Keratinocyte (primary cell): ENCODE data around the gene NLRP3. TPM values are rescaled to one million over a fixed set of nuclear protein-coding genes. Genes with fewer than 3 reads are reported as not detected.

Source experiments
- DNase-seq: peaks from one replicate; pipeline ENCODE4 v3.0.0-alpha.2; 2011; ENCODE audit warnings: low read depth, missing footprints, low spot score
- FAIRE-seq: peaks from 2 replicates; lab custom pipeline; 2011; peaks lifted over from hg19 to GRCh38; lab: Jason Lieb, UNC
- H2AFZ ChIP-seq: 2 replicates; pipeline ENCODE4 v1.6.0; 2012; ENCODE audit warnings: low read length, control low read depth, inconsistent platforms; ENCODE audit not compliant: control insufficient read depth
- H3K27ac ChIP-seq: 2 replicates; pipeline ENCODE4 v1.5.1; 2011; ENCODE audit warnings: low read length; ENCODE audit not compliant: control insufficient read depth, insufficient read depth
- H3K27me3 ChIP-seq: 3 replicates; pipeline ENCODE4 v1.6.0; 2011; ENCODE audit warnings: low read length; ENCODE audit not compliant: control insufficient read depth, insufficient read depth; ENCODE audit errors: extremely low read depth
- H3K36me3 ChIP-seq, 2 experiments: 2 replicates in 1 of 2; 3 replicates in 1 of 2; pipeline ENCODE4 v1.5.1; 2011; ENCODE audit warnings: low read length in 2 of 2, mild to moderate bottlenecking in 1 of 2; ENCODE audit not compliant: control insufficient read depth in 2 of 2, insufficient read depth in 2 of 2; ENCODE audit errors: extremely low read depth in 1 of 2
- H3K4me1 ChIP-seq: 3 replicates; pipeline ENCODE4 v1.5.1; 2011; ENCODE audit warnings: low read length; ENCODE audit not compliant: control insufficient read depth, insufficient read depth; ENCODE audit errors: extremely low read depth
- H3K4me2 ChIP-seq: 3 replicates; pipeline ENCODE4 v1.6.0; 2011; ENCODE audit warnings: low read depth, low read length; ENCODE audit not compliant: control insufficient read depth, insufficient read depth; ENCODE audit errors: extremely low read depth
- H3K4me3 ChIP-seq, 3 experiments: fragments of 200-600 bp in 1 of 3; sonication (generic) in 1 of 3; 2 replicates in 2 of 3; 3 replicates in 1 of 3; pipeline ENCODE4 v1.5.1; 2011 to 2016; ENCODE audit warnings: low read length in 3 of 3, mild to moderate bottlenecking in 3 of 3, control low read depth in 2 of 3, inconsistent platforms in 1 of 3, low read depth in 1 of 3, mixed read lengths in 1 of 3, mixed run types in 1 of 3, moderate library complexity in 1 of 3; ENCODE audit not compliant: control insufficient read depth in 2 of 3, insufficient read depth in 2 of 3; ENCODE audit errors: extremely low read depth in 1 of 3
- H3K79me2 ChIP-seq: 2 replicates; pipeline ENCODE4 v1.6.0; 2012; ENCODE audit warnings: low read length; ENCODE audit not compliant: control insufficient read depth, insufficient read depth
- H3K9ac ChIP-seq: 3 replicates; pipeline ENCODE4 v1.6.0; 2011; ENCODE audit warnings: low read length; ENCODE audit not compliant: control insufficient read depth, insufficient read depth; ENCODE audit errors: extremely low read depth
- H3K9me1 ChIP-seq: 3 replicates; pipeline ENCODE4 v1.6.0; 2011; ENCODE audit warnings: low read length; ENCODE audit not compliant: control insufficient read depth, insufficient read depth; ENCODE audit errors: extremely low read depth
- H3K9me3 ChIP-seq: 2 replicates; pipeline ENCODE4 v1.5.1; 2012; ENCODE audit warnings: low read depth, low read length; ENCODE audit not compliant: control insufficient read depth
- H4K20me1 ChIP-seq: 3 replicates; pipeline ENCODE4 v1.6.0; 2011; ENCODE audit warnings: low read length; ENCODE audit not compliant: control insufficient read depth, insufficient read depth; ENCODE audit errors: extremely low read depth
- EZH2 ChIP-seq: IDR thresholded peaks from one replicate; pipeline ENCODE4 v1.6.1; 2012; ENCODE audit warnings: inconsistent platforms, mild to moderate bottlenecking, low read length, moderate library complexity
- dilution Hi-C: fragments of 300-500 bp; cut with MboI; formaldehyde crosslinking; loops from one replicate; pipeline ENCODE4 v1.7.0; 2020; ENCODE audit warnings: low sequenced_read_pairs; ENCODE audit not compliant: extremely low pct_ligation_motif_present
- polyA plus RNA-seq, 5 experiments: library from polyadenylated mRNA; depleted of rRNA in 3 of 5; stranded (reverse) in 3 of 5; stranded (forward) in 1 of 5; unstranded in 1 of 5; fragments of >200 nt; gene quantifications; 1 replicate in 1 of 5; 2 replicates in 3 of 5; 3 replicates in 1 of 5; pipeline versions ENCODE4 v1.2.1 to v1.2.3, GENCODE V29; 2011 to 2012; ENCODE audit warnings: missing spikeins in 2 of 5, low read depth in 1 of 5, low replicate concordance in 1 of 5
- TF ChIP-seq, protein P1 (sequence below), 3 experiments: IDR thresholded peaks in 1 of 3; conservative IDR thresholded peaks in 1 of 3; optimal IDR thresholded peaks in 1 of 3; 2 replicates in 2 of 3; 3 replicates in 1 of 3; pipeline versions ENCODE3 to v1.5.1; 2011; ENCODE audit warnings: low read length in 3 of 3, mild to moderate bottlenecking in 3 of 3, moderate library complexity in 2 of 3, control low read depth in 1 of 3, inconsistent platforms in 1 of 3; ENCODE audit not compliant: insufficient read depth in 2 of 3; ENCODE audit errors: extremely low read depth in 1 of 3

NLRP3 gene
- polyA plus RNA-seq, 1 donor (not counting 4 experiments of a cell fraction or from before 2014, with no cell fraction given): 0.03 TPM

DNA sequence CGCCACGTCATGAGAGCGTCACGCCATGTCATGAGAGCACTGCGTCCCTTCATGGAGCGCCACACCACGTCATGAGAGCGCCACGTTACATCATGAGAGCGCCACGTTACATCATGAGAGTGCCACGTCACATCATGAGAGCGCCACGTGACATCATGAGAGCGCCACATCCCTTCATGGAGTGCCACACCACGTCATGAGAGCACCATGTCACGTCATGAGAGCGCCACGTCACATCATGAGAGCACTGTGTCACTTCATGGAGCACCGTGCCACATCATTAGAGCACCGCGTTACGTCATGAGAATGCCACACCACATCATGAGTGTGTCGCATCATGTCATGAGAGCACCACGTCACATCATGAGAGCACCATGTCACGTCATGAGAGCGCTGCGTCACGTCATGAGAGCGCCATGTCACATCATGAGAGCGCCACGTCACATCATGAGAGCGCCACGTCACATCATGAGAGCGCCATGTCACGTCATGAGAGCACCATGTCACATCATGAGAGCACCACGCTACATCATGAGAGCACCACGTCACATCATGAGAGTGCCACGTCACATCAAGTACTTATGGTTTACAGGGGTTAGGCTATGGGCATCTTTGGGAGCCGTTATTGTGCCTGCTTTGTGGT, 9.8 kb upstream of the NLRP3 start:
- no peak overlapping the region for H2AFZ ChIP-seq
- DNase-seq: no peak

DNA sequence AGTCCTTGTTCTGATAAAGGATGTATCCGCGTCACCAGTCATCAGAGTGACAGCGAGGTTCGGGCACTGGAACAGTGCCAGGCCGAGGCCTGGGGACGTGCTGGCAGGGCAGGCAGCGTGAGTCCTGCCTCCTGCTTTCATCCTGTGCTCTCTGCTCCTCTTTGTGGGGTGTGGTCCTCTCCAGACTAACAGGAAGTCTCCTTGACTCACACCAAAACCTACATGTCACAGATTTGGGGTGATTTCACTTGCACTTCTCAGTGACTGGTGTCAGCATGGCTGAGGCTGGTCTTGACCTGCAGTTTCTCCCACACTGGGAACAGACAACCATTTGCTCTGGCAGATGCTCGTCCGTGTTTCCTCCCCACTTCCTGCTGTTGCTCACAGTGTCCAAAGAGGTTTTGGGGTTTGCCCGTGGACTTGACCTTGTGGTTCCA, 8.8 kb upstream of the NLRP3 start:
- H3K27me3 ChIP-seq: no peaks in the 10 kb centered on the region
- H3K9me1 ChIP-seq: no peaks in the 10 kb centered on the region
- H3K79me2 ChIP-seq: no peaks in the 10 kb centered on the region
- no peak overlapping the region for H3K4me3 ChIP-seq
- no peak overlapping the region for H3K9ac ChIP-seq
- dilution Hi-C loops: no loop called here
- no peak overlapping the region for H3K4me2 ChIP-seq
- TF ChIP-seq, protein P1, sequence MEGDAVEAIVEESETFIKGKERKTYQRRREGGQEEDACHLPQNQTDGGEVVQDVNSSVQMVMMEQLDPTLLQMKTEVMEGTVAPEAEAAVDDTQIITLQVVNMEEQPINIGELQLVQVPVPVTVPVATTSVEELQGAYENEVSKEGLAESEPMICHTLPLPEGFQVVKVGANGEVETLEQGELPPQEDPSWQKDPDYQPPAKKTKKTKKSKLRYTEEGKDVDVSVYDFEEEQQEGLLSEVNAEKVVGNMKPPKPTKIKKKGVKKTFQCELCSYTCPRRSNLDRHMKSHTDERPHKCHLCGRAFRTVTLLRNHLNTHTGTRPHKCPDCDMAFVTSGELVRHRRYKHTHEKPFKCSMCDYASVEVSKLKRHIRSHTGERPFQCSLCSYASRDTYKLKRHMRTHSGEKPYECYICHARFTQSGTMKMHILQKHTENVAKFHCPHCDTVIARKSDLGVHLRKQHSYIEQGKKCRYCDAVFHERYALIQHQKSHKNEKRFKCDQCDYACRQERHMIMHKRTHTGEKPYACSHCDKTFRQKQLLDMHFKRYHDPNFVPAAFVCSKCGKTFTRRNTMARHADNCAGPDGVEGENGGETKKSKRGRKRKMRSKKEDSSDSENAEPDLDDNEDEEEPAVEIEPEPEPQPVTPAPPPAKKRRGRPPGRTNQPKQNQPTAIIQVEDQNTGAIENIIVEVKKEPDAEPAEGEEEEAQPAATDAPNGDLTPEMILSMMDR (optimal IDR thresholded peaks at IDR 0.05 in 1 of 3, IDR thresholded peaks at IDR 0.05 in 1 of 3, conservative IDR thresholded peaks at IDR 0.05 in 1 of 3; ENCODE audit: extremely low read depth in 1 of 3, insufficient read depth in 2 of 3, low read length in 3 of 3): no peak
- no peak for DNase-seq
- no peaks in the 10 kb centered on the region for H3K36me3 ChIP-seq
- no peaks in the 10 kb centered on the region for H3K4me1 ChIP-seq
- H4K20me1 ChIP-seq: no peaks in the 10 kb centered on the region
- H3K9me3 ChIP-seq: peaks cover 7% of the 10 kb centered on the region
- FAIRE-seq: no peak
- no peak overlapping the region for H3K27ac ChIP-seq
- H2AFZ ChIP-seq: no peak overlapping the region

More for the DNA sequence above, 9.8 kb upstream of the NLRP3 start:
- H3K27ac ChIP-seq: no peak overlapping the region
- dilution Hi-C loops: no loop called here
- H3K79me2 ChIP-seq: no peaks in the 10 kb centered on the region
- TF ChIP-seq, protein P1 (optimal IDR thresholded peaks at IDR 0.05 in 1 of 3, IDR thresholded peaks at IDR 0.05 in 1 of 3, conservative IDR thresholded peaks at IDR 0.05 in 1 of 3; ENCODE audit: extremely low read depth in 1 of 3, insufficient read depth in 2 of 3, low read length in 3 of 3): no peak
- no peak for TF ChIP-seq EZH2
- H4K20me1 ChIP-seq: no peaks in the 10 kb centered on the region
- H3K36me3 ChIP-seq: no peaks in the 10 kb centered on the region
- H3K9ac ChIP-seq: no peak overlapping the region
- peaks cover 7% of the 10 kb centered on the region for H3K9me3 ChIP-seq
- H3K27me3 ChIP-seq: no peaks in the 10 kb centered on the region
- H3K4me1 ChIP-seq: no peaks in the 10 kb centered on the region
- H3K9me1 ChIP-seq: no peaks in the 10 kb centered on the region
- no peak for FAIRE-seq
- no peak overlapping the region for H3K4me3 ChIP-seq
- H3K4me2 ChIP-seq: no peak overlapping the region
